Transverse colon (tissue), 4 donors: Measurements from ENCODE around the gene CDRT4. TPM values are rescaled to one million over a fixed set of nuclear protein-coding genes. Genes with fewer than 3 reads are reported as not detected.

Experiments used
- DNase-seq: peaks from one replicate; pipeline ENCODE4 v3.0.0-alpha.2; 2019
- H3K27ac ChIP-seq, 4 donors: fragments of 200-600 bp; sonication (generic); 2 replicates each; pipeline ENCODE4 v1.5.1; 2016 to 2018; ENCODE audit warnings: inconsistent platforms in 4 of 4
- H3K27me3 ChIP-seq: fragments of 200-600 bp; sonication (generic); 2 replicates; pipeline ENCODE4 v1.5.1; 2017; ENCODE audit warnings: inconsistent platforms
- H3K36me3 ChIP-seq, 4 donors: fragments of 200-600 bp; sonication (generic); 2 replicates each; pipeline ENCODE4 v1.5.1; 2017 to 2019; ENCODE audit warnings: inconsistent platforms in 4 of 4
- H3K4me1 ChIP-seq, 4 donors: fragments of 200-600 bp; sonication (generic); 2 replicates each; pipeline ENCODE4 v1.5.1; 2017 to 2020; ENCODE audit warnings: inconsistent platforms in 4 of 4
- H3K4me3 ChIP-seq, 4 donors: fragments of 200-600 bp; sonication (generic); 1 replicate in 1 of 4; 2 replicates in 3 of 4; pipeline versions ENCODE4 v1.5.1 to v1.6.1; 2017 to 2019; ENCODE audit warnings: inconsistent platforms in 4 of 4
- H3K9me3 ChIP-seq, 2 donors: fragments of 200-600 bp; sonication (generic); 2 replicates each; pipeline ENCODE4 v1.5.1; 2017 to 2019; ENCODE audit warnings: inconsistent platforms in 2 of 2
- EP300 ChIP-seq: sonication (generic); formaldehyde crosslinking; IDR thresholded peaks from one replicate; pipeline ENCODE4 v1.6.1; 2017; ENCODE audit warnings: antibody characterized with exemption, low read depth
- POLR2A ChIP-seq: fragments of 450-650 bp; IDR thresholded peaks from one replicate; pipeline ENCODE4 v1.6.1; 2016; ENCODE audit warnings: antibody characterized with exemption, mild to moderate bottlenecking, moderate library complexity
- POLR2AphosphoS5 ChIP-seq, 3 donors: sonication (generic); formaldehyde crosslinking; IDR thresholded peaks; one replicate each; pipeline ENCODE4 v1.6.1; 2016; ENCODE audit warnings: antibody characterized with exemption in 3 of 3
- WGBS, 2 donors: methylation state at CpG; one replicate each; pipeline ENCODE4 v1.1.5; 2018; ENCODE audit warnings: low coverage in 1 of 2; 5-methylcytosine and 5-hydroxymethylcytosine counted together
- in situ Hi-C, 4 donors: fragments of 200-750 bp; cut with MboI; loops; one replicate each; pipeline versions ENCODE4 v1.15.0 to v1.15.1; 2017; ENCODE audit warnings: low sequenced_read_pairs in 3 of 4, low pct_ligation_motif_present in 1 of 4, low pct_unique_long_range_greater_than_20kb in 1 of 4
- intact Hi-C: fragments of 100-400 bp; cut with DNase I; formaldehyde crosslinking; loops from one replicate; pipeline ENCODE4 v1.15.1; 2023; ENCODE audit warnings: low total_unique reads
- total RNA-seq, 4 donors: library from RNA; depleted of rRNA; stranded (reverse); fragments of >200 nt; gene quantifications; one replicate each; pipeline ENCODE4 v1.1.0, GENCODE V29; 2016
- TF ChIP-seq, protein P1 (sequence below), 5 experiments: fragments of 200-600 bp in 3 of 5; fragments of 450-650 bp in 2 of 5; sonication (generic) in 3 of 5; IDR thresholded peaks; 1 replicate in 2 of 5; 2 replicates in 3 of 5; pipeline ENCODE4 v1.5.1; 2016 to 2017; ENCODE audit warnings: antibody characterized with exemption in 5 of 5, inconsistent platforms in 3 of 5, mild to moderate bottlenecking in 2 of 5, moderate library complexity in 1 of 5

Gene CDRT4
- total RNA-seq, 4 donors from 2014 or later: 2.2 to 93.5 (median 14.4) TPM

DNA sequence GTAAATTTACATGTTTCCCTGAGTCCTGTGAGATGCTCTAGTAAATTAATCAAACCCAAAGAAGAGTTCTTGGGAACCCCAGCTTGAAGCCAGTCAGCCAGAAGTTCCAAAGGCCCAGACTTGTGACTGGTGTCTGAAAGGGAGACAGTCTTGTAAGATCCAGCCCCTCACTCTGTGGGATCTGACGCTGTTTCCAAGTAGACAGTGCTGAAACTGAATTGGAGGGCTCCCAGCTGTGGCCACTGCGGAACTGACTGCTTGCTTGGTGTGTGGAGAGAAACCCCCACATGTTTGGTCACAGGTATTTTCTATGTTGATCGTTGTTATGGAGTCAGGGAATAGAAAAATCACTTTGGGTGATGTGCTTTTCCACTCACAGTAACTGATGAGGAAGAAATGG is 5.5 kb upstream of the CDRT4 start:
- Histone ChIP-seq H3K4me3 (no peak overlapping the region), H3K27me3 (no peaks in the 10 kb centered on the region), H3K36me3 (no peaks in the 10 kb centered on the region), H3K27ac (peak overlapping the region in 2 of 4 donors; percentile 36 to 43), H3K4me1 (peaks cover 0 to 26% (median 24%) of the 10 kb centered on the region in 4 donors), H3K9me3 (no peaks in the 10 kb centered on the region)
- WGBS, 2 donors: 86% methylated on average over 3 of the region's 3 CpGs; no CpG with 5 or more reads in 1 of the 2 donors
- no peak for DNase-seq
- in situ Hi-C loops (no loop called here), intact Hi-C loops (no loop called here)
- TF ChIP-seq, protein P1, sequence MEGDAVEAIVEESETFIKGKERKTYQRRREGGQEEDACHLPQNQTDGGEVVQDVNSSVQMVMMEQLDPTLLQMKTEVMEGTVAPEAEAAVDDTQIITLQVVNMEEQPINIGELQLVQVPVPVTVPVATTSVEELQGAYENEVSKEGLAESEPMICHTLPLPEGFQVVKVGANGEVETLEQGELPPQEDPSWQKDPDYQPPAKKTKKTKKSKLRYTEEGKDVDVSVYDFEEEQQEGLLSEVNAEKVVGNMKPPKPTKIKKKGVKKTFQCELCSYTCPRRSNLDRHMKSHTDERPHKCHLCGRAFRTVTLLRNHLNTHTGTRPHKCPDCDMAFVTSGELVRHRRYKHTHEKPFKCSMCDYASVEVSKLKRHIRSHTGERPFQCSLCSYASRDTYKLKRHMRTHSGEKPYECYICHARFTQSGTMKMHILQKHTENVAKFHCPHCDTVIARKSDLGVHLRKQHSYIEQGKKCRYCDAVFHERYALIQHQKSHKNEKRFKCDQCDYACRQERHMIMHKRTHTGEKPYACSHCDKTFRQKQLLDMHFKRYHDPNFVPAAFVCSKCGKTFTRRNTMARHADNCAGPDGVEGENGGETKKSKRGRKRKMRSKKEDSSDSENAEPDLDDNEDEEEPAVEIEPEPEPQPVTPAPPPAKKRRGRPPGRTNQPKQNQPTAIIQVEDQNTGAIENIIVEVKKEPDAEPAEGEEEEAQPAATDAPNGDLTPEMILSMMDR (IDR thresholded peaks at IDR 0.05): no peak

DNA sequence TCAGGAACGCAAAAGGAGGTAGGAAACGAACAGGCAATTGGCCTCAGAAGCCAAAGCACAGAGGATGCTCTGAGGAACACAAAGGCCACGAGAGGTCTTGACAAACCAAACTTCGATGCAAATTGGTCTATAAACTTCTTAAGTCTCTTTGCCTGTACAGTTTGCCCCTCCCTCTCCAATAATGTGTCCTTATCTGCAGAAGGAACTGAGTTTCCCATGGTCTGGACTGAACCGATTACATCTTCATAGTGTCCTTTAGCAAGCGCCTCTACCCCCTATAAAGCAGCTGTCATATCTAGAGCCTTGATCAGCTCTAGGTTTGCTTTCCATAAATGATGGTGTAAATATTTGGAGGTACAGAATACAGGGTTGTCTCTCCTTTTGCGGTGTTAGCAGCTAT is 3.1 kb upstream of the CDRT4 start:
- TF ChIP-seq POLR2AphosphoS5 (IDR thresholded peaks at IDR 0.05): no peak
- TF ChIP-seq POLR2A: no peak
- TF ChIP-seq, protein P1 (IDR thresholded peaks at IDR 0.05): no peak
- TF ChIP-seq EP300: no peak
- no peaks in the 10 kb centered on the region for H3K36me3 ChIP-seq
- H3K9me3 ChIP-seq: no peaks in the 10 kb centered on the region
- peaks cover 0 to 28% (median 25%) of the 10 kb centered on the region in 4 donors for H3K4me1 ChIP-seq
- in situ Hi-C loops: no loop called here
- no peaks in the 10 kb centered on the region for H3K27me3 ChIP-seq
- WGBS, 2 donors: 34 to 78% methylated on average over 4 to 7 of the region's 7 CpGs
- no peak for DNase-seq
- H3K4me3 ChIP-seq: no peak overlapping the region
- intact Hi-C loops: no loop called here
- no peak overlapping the region for H3K27ac ChIP-seq

DNA sequence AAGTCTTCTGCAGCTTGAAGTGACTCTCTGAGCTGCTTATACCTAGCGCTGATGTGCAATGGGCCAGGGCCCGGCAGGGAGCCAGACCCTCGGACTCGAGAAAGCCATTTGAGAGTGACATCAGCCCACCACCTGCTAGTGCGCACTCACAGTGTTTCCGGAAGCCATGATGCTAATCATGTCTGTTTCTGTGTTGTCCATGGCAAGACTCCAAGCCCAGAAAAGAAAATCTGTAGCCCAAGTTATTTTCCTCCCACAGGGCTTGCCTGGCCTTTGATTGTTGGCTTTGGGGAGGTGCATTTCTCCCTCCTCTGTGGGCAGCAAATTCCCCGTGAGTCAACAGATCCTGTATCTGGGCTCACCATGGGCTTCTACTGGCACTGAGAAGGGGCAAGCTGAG is 1.8 kb upstream of the CDRT4 start:
- H3K27ac ChIP-seq: no peak overlapping the region
- no peaks in the 10 kb centered on the region for H3K36me3 ChIP-seq
- peaks cover 0 to 25% (median 22%) of the 10 kb centered on the region in 4 donors for H3K4me1 ChIP-seq
- intact Hi-C loops (no loop called here), in situ Hi-C loops (no loop called here)
- H3K27me3 ChIP-seq: no peaks in the 10 kb centered on the region
- DNase-seq: no peak
- WGBS, 2 donors: 71% methylated on average over 7 of the region's 7 CpGs; no CpG with 5 or more reads in 1 of the 2 donors
- no peak overlapping the region for H3K4me3 ChIP-seq
- TF ChIP-seq EP300 (no peak), POLR2AphosphoS5 (IDR thresholded peaks at IDR 0.05) (no peak), POLR2A (no peak)
- TF ChIP-seq, protein P1 (IDR thresholded peaks at IDR 0.05): no peak
- no peaks in the 10 kb centered on the region for H3K9me3 ChIP-seq

- in situ Hi-C loops: no loop called here
Observed at GRCh38 chr17:15468126-15468525, 705 bp upstream of the CDRT4 start.

More at GRCh38 chr17:15468126-15468525, 705 bp upstream of the CDRT4 start:
- H3K4me1 ChIP-seq: peaks cover under 1 to 21% (median 14%) of the 10 kb centered on the region in 4 donors
- H3K27me3 ChIP-seq: no peaks in the 10 kb centered on the region
- H3K36me3 ChIP-seq: no peaks in the 10 kb centered on the region
- H3K27ac ChIP-seq: peak overlapping the region in 2 of 4 donors; percentile 27 to 40
- intact Hi-C loops: no loop called here
- no peak overlapping the region for H3K4me3 ChIP-seq
- WGBS, 2 donors: 28% methylated on average over 4 of the region's 4 CpGs; no CpG with 5 or more reads in 1 of the 2 donors
- DNase-seq: peak; percentile 39
- H3K9me3 ChIP-seq: no peaks in the 10 kb centered on the region
- peak; percentile 28 to 60 (median 37) for TF ChIP-seq POLR2AphosphoS5 (IDR thresholded peaks at IDR 0.05)
- no peak for TF ChIP-seq POLR2A
- no peak for TF ChIP-seq EP300
- TF ChIP-seq, protein P1 (IDR thresholded peaks at IDR 0.05): no peak
